Neural crest cell (in vitro differentiated cells): Measurements from ENCODE around the gene S100Z. TPM values are rescaled to one million over a fixed set of nuclear protein-coding genes. Genes with fewer than 3 reads are reported as not detected.

Source experiments
- DNase-seq: peaks from one replicate; pipeline ENCODE4 v3.0.0; 2021; ENCODE audit warnings: low read depth, mixed read lengths, low spot score
- H3K27ac Mint-ChIP-seq: one replicate; pipeline ENCODE4 v1.8.0; 2021; ENCODE audit warnings: mild to moderate bottlenecking, mixed read lengths; ENCODE audit not compliant: unreplicated experiment
- H3K27me3 Mint-ChIP-seq: 2 replicates; pipeline ENCODE4 v1.8.0; 2021; ENCODE audit warnings: low read depth, mild to moderate bottlenecking, mixed read lengths
- H3K36me3 Mint-ChIP-seq: 2 replicates; pipeline ENCODE4 v1.8.0; 2021; ENCODE audit warnings: low read depth, mild to moderate bottlenecking, mixed read lengths
- H3K4me1 Mint-ChIP-seq: 2 replicates; pipeline ENCODE4 v1.8.0; 2021; ENCODE audit warnings: mixed read lengths
- H3K4me3 Mint-ChIP-seq: one replicate; pipeline ENCODE4 v1.8.0; 2021; ENCODE audit warnings: mild to moderate bottlenecking, mixed read lengths
- H3K9me3 Mint-ChIP-seq: 2 replicates; pipeline ENCODE4 v1.8.0; 2021; ENCODE audit warnings: mixed read lengths
- long read RNA-seq: library from polyadenylated mRNA; unstranded; transcript quantifications from one replicate; pipeline ENCODE4 v2.0.0, GENCODE V29; 2020
- total RNA-seq: library from RNA; stranded (reverse); gene quantifications from 2 replicates; pipeline ENCODE4 v1.2.1, GENCODE V29; 2021
- TF ChIP-seq, protein P1 (sequence below): fragments of 200-600 bp; sonication (generic); conservative IDR thresholded peaks from 2 replicates; pipeline ENCODE4 v1.5.0; 2021; ENCODE audit warnings: antibody characterized with exemption, mild to moderate bottlenecking

Gene S100Z
- total RNA-seq = not detected in 2 replicates
- long read RNA-seq = 0 reads

DNA sequence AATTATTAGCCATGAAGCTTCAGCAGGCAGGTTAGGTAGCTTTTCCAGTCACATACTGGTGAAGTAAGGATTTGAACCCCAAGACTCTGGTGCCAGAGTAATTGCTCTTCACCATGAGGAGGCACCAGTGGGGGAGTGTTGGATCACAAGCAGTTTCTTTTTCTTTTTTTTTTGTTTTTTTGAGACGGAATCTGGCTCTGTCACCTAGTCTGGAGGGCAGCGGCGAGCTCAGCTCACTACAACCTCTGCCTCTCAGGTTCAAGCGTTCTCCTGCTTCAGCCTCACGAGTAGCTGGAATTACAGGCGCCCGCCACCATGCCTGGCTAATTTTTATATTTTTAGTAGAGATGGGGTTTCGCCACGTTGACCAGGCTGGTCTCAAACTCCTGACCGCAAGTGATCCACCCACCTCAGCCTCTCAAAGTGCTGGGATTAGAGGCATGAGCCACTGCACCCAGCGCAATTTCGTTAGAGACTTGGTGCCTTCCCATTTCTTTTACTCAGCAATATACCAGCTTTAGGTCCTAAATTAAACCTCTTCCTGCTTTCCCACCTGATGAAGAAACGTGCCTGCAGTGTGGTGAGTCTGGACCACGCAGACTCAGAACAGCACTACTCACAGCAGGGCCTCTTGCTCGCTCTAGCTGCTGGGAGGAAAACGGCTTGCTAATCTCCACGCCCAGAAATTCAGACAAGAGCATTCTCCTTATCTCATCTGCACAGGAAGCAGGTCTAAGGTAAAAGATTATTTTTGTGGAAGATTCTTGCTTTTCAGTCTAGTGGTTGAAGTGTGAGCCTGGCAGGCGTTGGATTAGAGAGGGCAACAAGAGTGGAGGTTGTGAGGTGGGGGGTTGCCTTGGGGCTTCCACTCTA is at the start of gene S100Z:
S100Z (plus strand) TSS at position 596 of the 873 bp plus-strand sequence. CDS start 25,346 bp downstream, outside the sequence.
- no peaks in the 10 kb centered on the region for H3K36me3 Mint-ChIP-seq
- H3K27ac Mint-ChIP-seq = no peak within 1 kb of the TSS
- no peaks in the 10 kb centered on the region for H3K4me1 Mint-ChIP-seq
- no peaks in the 10 kb centered on the region for H3K27me3 Mint-ChIP-seq
- no peak for DNase-seq
- no peak within 1 kb of the TSS for H3K4me3 Mint-ChIP-seq
- TF ChIP-seq, protein P1, sequence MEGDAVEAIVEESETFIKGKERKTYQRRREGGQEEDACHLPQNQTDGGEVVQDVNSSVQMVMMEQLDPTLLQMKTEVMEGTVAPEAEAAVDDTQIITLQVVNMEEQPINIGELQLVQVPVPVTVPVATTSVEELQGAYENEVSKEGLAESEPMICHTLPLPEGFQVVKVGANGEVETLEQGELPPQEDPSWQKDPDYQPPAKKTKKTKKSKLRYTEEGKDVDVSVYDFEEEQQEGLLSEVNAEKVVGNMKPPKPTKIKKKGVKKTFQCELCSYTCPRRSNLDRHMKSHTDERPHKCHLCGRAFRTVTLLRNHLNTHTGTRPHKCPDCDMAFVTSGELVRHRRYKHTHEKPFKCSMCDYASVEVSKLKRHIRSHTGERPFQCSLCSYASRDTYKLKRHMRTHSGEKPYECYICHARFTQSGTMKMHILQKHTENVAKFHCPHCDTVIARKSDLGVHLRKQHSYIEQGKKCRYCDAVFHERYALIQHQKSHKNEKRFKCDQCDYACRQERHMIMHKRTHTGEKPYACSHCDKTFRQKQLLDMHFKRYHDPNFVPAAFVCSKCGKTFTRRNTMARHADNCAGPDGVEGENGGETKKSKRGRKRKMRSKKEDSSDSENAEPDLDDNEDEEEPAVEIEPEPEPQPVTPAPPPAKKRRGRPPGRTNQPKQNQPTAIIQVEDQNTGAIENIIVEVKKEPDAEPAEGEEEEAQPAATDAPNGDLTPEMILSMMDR = no peak
- no peaks in the 10 kb centered on the region for H3K9me3 Mint-ChIP-seq

DNA sequence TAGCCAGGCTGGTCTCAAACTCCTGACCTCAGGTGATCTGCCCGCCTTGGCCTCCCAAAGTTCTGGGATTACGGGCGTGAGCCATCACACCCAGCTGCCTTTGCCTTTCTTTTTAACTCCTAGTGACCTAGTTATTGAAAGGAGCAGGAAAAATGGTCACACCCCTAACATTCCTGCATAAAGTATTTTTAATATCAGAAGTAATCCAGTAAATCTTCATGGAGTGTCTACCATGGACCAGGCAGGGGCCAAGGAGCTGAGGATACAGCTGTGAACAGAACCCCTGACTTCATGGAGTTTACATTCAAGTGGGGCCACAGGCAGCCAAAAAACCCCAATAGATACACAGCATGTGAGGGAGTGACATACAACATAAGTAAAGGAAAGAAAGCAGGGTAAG is 49.2 kb upstream of the S100Z start:
- no peaks in the 10 kb centered on the region for H3K36me3 Mint-ChIP-seq
- H3K4me3 Mint-ChIP-seq = no peak overlapping the region
- no peaks in the 10 kb centered on the region for H3K4me1 Mint-ChIP-seq
- no peaks in the 10 kb centered on the region for H3K9me3 Mint-ChIP-seq
- H3K27me3 Mint-ChIP-seq = peaks cover 3% of the 10 kb centered on the region
- no peak overlapping the region for H3K27ac Mint-ChIP-seq
- DNase-seq = no peak
- TF ChIP-seq, protein P1 = no peak

DNA sequence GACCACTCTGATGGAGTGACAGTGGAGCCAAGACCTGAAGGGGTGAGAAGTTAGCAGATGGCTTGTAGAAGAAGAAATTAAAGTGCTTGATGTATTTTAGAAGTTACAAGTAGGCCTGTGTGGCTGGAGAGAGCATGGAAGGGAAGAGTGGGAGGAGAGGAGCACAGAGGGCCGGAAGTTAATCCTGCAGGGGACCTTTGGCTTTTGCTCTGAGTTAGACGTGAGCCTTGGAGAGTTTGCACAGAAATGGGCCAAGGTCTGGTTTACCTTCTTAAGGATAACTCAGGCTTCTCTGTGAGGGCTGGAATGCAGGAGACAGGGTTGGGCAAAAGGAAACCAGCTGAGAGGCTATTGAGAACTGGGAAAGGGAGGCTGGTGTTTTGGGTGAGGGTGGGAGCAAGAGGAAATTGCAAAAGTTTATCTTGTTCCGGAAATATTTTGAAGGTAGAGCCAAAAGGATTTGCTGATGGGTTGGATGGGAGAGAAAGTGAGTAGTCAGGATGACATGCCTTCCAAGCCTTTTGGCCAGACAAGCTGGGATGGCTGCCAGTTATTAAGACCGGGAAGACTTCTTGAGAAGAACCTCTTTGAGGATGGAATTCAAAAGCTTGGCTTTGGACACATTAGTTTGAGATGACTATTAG is 48.5 kb upstream of the S100Z start:
- no peak for DNase-seq
- TF ChIP-seq, protein P1 = no peak
- H3K27ac Mint-ChIP-seq = no peak overlapping the region

DNA sequence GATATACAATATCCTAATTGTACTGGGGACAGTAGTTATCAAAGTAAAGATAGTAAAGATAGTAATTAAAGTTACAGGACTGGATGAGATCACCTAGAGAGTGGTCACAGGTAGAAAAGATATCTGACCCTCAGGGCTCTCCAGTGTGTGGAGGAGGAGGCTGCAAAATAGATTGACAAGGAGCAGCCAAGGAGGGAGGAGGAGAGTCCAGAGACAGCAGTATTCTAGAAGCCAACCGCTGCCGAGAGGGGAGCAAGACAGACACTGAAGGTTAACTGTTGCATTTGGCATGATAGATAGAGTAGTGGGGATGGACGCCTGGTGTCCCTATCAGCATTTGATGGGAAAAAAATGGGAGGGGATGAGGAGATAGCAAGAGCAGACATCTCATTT is 48.0 kb upstream of the S100Z start:
- peaks cover 9% of the 10 kb centered on the region for H3K4me1 Mint-ChIP-seq
- no peak for DNase-seq
- no peaks in the 10 kb centered on the region for H3K9me3 Mint-ChIP-seq
- H3K27me3 Mint-ChIP-seq = peaks cover 3% of the 10 kb centered on the region
- no peaks in the 10 kb centered on the region for H3K36me3 Mint-ChIP-seq
- no peak overlapping the region for H3K4me3 Mint-ChIP-seq
- TF ChIP-seq, protein P1 = no peak
- H3K27ac Mint-ChIP-seq = no peak overlapping the region

More for the DNA sequence above, 48.5 kb upstream of the S100Z start:
- H3K36me3 Mint-ChIP-seq = no peaks in the 10 kb centered on the region
- H3K9me3 Mint-ChIP-seq = no peaks in the 10 kb centered on the region
- H3K4me1 Mint-ChIP-seq = peaks cover 6% of the 10 kb centered on the region
- H3K4me3 Mint-ChIP-seq = no peak overlapping the region
- H3K27me3 Mint-ChIP-seq = peaks cover 3% of the 10 kb centered on the region

DNA sequence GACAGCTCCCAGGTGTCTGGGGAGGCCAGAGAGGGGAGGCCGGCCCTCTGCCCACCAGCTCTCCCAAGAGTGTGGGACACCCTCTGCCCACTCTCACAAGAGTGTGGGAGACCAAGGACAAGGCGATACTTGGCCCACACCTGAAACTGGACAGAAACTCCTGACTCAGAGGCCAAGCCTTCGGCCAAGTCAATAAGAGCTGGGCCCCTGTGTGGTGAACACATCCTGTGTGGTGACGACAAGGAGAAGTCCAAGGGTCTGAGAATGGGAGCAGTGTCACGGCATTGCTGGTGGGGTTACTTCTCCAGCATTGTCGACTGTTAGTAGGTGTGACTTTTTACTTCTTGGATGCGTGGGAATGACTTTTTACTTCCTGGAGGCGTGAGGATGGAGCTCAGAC is 45.5 kb upstream of the S100Z start:
- H3K27ac Mint-ChIP-seq = no peak overlapping the region
- no peak for DNase-seq
- peaks cover 24% of the 10 kb centered on the region for H3K4me1 Mint-ChIP-seq
- no peak overlapping the region for H3K4me3 Mint-ChIP-seq
- H3K9me3 Mint-ChIP-seq = no peaks in the 10 kb centered on the region
- peaks cover 15% of the 10 kb centered on the region for H3K27me3 Mint-ChIP-seq
- no peaks in the 10 kb centered on the region for H3K36me3 Mint-ChIP-seq
- TF ChIP-seq, protein P1 = no peak
